Stimulated activated CD8-positive, alpha-beta memory T cell treated with anti-CD3 and anti-CD28 coated beads, Interleukin-2, amount 100 ng/mL, for 1 hour (primary cell): ENCODE measurements around the gene OR10AD1.

ENCODE experiments used
- DNase-seq, 2 donors: peaks; one replicate each; pipeline ENCODE4 v3.0.0-alpha.2; 2020; ENCODE audit warnings: low read depth in 2 of 2

OR10AD1 gene

DNA sequence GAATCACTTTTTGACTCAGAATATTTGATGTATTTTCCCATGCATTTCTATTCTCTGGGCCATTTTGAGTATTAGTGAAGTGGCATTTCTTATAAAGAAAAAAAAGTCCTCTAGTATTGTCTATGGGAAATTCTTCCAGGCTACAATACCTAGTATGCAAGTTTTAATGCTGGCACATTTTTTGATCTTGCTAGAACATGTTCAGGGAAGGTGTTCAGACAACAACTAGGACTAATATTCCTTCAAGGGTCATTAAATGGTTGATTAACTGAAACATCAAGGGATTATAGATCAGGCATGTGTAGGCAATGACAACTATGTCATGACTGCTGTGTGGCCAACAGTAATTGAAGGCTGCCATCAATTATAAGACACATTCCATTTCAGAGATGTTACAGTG, 12.0 kb downstream of the OR10AD1 start:
- no peak for DNase-seq

DNA sequence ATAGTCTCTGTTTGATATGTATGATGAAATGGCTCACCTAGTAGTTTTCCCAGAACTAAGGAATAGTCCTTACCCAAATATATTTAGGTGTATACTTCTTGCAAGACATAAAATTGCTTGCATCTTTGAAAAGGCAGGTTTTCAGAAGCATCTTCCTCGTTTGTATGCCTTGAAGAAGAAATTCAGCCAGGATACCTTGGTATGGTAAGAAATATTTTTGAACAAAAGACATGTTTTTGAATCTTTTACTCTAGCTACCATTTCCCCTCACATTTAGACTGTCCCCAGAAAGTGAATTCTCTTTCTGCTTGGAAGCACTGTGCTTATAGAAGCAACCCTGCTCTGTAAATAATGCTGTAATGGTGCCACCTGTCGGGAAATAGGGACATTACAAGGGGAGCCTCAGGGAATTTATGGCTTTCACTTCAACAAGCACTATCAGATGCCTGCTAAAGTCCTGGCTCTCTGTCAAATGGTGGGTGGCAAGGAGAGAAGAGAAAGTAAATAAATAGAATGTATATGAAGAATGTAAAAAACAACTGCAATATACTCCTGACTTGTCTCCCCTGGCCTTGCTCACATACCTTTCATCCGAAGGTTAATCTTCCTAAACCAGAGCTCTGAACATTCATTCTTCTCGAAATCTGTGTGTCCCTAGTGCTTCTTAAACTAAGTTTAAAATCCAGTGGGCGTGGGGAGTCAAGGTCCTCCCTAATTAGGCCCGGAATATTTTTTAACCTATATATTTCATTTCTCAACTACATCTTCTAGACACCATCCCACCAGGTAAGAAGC, 13.6 kb downstream of the OR10AD1 start:
- DNase-seq = peak; percentile 43 to 48

- no peak for DNase-seq
Measured at GRCh38 chr12:48187916-48188695, 15.0 kb downstream of the OR10AD1 start.

DNA sequence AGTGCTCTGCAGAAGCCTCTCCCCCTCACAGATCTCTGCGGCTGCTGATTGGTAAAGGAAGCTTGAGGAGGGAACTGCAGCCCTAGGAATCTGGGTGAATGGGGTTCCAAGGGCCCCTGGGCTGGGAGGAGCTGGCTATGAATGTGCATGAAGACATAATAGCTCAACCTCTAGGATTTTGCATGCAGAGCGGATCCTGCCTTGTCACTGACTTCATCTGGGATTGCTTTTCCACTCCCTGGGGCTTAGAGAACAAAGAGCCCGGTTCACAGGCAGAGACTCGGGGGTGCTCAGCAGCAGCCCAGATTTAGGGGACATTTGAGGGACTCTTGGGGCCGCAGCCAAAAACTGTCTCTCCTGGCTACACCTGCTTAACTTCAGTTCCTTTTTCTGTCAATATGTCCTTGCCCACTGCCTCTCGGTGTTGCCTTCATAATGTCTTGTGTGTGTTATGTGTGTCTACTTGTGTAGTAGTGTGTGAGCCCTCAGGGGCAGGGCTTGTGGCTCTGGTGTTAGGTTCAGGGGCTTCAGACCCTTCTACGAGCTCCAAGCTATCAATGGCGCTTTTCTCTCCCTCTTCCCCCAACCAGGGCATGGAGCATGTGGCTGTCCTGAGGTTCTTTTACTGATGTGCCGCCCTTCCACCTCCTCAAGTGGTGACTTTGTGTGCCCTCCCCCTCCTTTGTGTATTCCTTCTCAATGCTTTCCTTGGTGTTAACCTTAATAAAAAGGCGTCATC, 17.7 kb downstream of the OR10AD1 start:
- DNase-seq = no peak

GRCh38 chr12:48184549-48184922, 18.6 kb downstream of the OR10AD1 start:
- no peak for DNase-seq

DNA sequence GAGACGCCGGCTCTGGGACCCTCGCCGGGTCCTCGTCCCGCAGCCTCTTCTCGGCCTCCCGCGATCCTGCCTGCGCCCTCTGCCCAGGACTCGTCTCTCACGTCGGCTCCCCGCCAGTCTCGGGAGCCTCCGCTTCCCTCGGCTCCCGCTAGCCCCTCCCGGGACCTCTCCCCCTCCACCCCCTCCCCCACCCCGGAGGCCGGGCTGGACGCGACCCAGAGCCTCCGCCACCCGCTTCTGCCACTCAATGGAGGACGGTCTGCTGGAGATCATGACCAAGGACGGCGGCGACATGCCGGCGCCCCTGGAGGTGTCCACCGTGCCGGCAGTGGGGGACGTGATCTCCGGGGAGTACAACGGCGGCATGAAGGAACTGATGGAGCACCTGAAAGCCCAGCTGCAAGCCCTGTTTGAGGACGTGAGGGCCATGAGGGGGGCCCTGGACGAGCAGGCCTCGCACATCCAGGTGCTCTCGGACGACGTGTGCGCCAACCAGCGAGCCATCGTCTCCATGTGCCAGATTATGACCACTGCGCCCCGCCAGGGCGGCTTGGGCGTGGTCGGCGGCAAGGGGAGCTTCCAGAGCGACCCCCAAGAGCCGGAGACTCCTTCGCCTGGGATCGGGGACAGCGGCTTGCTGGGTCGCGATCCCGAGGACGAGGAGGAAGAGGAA, 19.1 kb downstream of the OR10AD1 start:
- no peak for DNase-seq

GRCh38 chr12:48183091-48183875, 19.8 kb downstream of the OR10AD1 start, which contains the start of gene CCDC184:
Gene CCDC184 (plus strand): TSS chr12:48183644. CDS start chr12:48184123, 479 bp downstream.
- DNase-seq = peak; percentile 51 to 52

- no peak for DNase-seq
Measured at GRCh38 chr12:48182631-48183030, 20.5 kb downstream of the OR10AD1 start.

GRCh38 chr12:48180857-48181495, 22.1 kb downstream of the OR10AD1 start:
- no peak for DNase-seq

DNA sequence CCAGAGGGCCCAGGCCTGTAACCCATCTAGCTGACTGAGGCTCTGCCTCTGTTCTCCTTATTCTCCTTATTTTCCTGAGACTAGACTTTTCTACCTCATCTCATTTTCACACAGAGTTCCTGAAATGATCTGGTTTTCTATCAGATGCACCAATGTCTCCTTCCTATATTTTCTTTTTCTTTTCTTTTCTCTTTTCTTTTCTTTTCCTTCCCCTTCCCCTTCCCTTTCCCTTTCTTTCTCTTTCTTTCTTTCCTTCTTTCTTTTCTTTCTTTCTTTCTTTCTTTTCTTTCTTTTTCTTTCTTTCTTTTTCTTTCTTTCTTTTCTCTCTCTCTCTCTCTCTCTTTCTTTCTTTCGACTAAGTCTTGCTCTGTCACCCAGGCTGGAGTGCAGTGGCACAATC, 22.7 kb downstream of the OR10AD1 start:
- DNase-seq = no peak

DNA sequence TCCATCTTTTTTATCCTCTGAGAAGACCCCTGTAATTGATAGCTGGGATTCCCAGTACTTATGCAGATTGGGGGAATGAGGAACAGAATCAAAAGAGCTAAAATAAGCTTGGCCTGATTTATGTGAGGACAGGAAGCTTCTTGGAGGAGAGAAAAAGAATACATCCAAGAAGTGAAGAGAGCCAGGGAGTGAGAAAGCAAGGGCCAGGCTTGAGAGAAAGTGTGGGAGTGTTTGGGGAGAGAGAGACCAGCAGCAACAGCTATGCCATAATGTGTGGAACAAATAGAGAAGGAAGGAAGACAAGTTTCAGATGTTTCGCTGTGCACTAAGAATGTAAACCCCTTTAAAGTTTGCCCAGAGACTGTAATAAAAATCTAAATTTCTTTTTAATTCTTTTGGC, 23.6 kb downstream of the OR10AD1 start:
- DNase-seq = no peak

DNA sequence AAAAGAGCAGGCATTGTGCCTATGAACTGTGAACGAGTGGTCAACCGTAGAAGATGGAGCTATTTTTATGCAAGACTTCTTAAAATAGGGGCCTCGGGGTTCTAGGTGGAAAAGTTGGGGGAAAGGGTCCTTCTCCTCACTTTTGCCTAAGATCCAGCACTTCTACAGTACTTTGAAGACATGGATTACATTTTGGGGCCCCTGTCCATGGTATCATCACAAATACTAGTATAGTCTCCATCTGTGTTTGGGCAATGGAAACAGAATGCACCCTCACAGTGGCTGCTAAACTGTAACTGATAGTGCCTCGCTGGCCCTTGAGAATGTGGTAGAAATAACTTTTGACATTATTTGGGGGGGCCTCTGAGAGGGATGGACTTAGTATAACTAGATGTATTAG, 25.1 kb downstream of the OR10AD1 start:
- DNase-seq = no peak

- no peak for DNase-seq
Measured at GRCh38 chr12:48176417-48176751, 26.7 kb downstream of the OR10AD1 start.

DNA sequence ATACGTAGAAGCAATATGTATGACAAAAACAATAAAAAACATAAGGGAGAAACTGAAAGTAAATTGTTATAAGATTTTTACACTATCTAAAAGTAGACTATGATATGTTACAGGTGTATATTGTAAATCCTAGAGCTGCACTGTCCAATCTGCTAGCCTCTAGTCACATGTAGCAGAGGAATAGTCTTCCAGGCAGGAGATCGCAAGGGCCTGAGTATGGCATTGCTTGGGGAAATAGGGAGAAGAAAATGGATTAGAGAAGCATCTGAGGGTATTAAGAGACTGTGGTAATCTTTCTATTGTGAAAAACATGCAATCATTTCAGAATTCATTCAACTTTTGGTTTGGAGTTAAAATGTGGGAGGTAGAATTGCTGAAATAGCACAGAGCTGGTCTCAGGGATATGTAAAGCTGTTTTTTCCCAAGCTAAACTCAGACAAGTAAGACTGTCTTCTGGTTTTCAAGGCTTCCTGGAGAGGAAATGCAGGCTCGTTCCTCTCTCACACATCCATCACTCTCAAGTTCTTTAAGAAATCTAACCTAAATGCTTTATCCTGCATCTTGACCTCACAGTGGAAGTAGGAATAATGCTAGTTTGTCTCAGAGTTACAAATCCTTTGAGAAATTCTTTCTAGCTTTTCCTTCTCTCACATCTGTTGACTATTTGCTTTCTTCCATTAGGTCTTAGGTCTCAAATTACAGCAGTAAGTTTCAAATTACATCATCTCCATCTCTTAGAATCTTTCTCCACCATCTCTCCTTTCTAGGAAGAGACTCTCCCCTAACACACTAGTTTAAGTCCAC, 27.3 kb downstream of the OR10AD1 start:
- no peak for DNase-seq

- DNase-seq = no peak
Measured at GRCh38 chr12:48169011-48169410, 34.1 kb downstream of the OR10AD1 start.

- DNase-seq = no peak
Measured at GRCh38 chr12:48165089-48165981, 37.8 kb downstream of the OR10AD1 start.

DNA sequence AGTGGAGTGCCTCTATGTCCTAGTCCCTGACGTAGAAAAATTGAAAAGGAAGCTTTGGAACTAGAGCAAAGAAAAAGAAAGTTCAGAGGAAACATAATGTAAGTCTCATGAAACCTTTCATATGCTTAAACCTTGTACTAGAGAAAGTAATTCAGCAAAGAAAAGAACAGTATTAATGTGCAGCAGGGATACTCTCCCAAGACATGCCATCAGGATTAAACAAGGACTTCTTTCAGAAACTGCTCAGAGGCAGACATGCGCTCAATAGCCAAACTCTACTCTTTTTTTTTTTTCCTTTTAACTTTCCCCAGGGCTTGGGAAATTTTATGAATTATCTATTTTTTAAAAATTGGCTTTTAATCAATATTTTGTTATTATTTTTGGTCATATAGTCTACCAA, 38.6 kb downstream of the OR10AD1 start:
- no peak for DNase-seq

- DNase-seq = no peak
Measured at GRCh38 chr12:48163150-48163747, 39.8 kb downstream of the OR10AD1 start.
